ENCODE measurements around the gene HSPA9. TPM values are rescaled to one million over a fixed set of nuclear protein-coding genes. Genes with fewer than 3 reads are reported as not detected.

Gene HSPA9
- total RNA-seq, 4 donors from 2014 or later, result 152 to 221 (median 160) TPM

- H3K27ac ChIP-seq, result peak overlapping the region; percentile 95 to 99 (median 98)
- TF ChIP-seq CTCF (IDR thresholded peaks at IDR 0.05) (no peak), POLR2A (IDR thresholded peaks at IDR 0.05) (no peak)
- H3K4me1 ChIP-seq, result peaks cover 0 to 54% (median 23%) of the 10 kb centered on the region in 4 donors
- H3K27me3 ChIP-seq, result no peaks in the 10 kb centered on the region
- no peaks in the 10 kb centered on the region for H3K36me3 ChIP-seq
- no peaks in the 10 kb centered on the region for H3K9me3 ChIP-seq
- peak overlapping the region; percentile 79 to 95 (median 84) for H3K4me3 ChIP-seq
- no peak for DNase-seq
Observed at GRCh38 chr5:138541511-138542179, 33.6 kb downstream of the HSPA9 start.

- DNase-seq, result no peak
- H3K27ac ChIP-seq, result no peak overlapping the region
- no peaks in the 10 kb centered on the region for H3K36me3 ChIP-seq
- no peak overlapping the region for H3K4me3 ChIP-seq
- H3K9me3 ChIP-seq, result no peaks in the 10 kb centered on the region
- no peaks in the 10 kb centered on the region for H3K27me3 ChIP-seq
- TF ChIP-seq CTCF (IDR thresholded peaks at IDR 0.05) (no peak), POLR2A (IDR thresholded peaks at IDR 0.05) (no peak)
- H3K4me1 ChIP-seq, result peaks cover 0 to 41% (median 20%) of the 10 kb centered on the region in 4 donors
Observed at GRCh38 chr5:138539791-138540190, 35.4 kb downstream of the HSPA9 start.

GRCh38 chr5:138538943-138539627 is 36.1 kb downstream of the HSPA9 start:
- peaks cover 0 to 35% (median 13%) of the 10 kb centered on the region in 4 donors for H3K4me1 ChIP-seq
- no peaks in the 10 kb centered on the region for H3K36me3 ChIP-seq
- H3K4me3 ChIP-seq, result no peak overlapping the region
- no peak for DNase-seq
- H3K27me3 ChIP-seq, result no peaks in the 10 kb centered on the region
- H3K9me3 ChIP-seq, result no peaks in the 10 kb centered on the region
- TF ChIP-seq POLR2A (IDR thresholded peaks at IDR 0.05) (no peak), CTCF (IDR thresholded peaks at IDR 0.05) (no peak)
- H3K27ac ChIP-seq, result no peak overlapping the region

- no peaks in the 10 kb centered on the region for H3K36me3 ChIP-seq
- no peak overlapping the region for H3K27ac ChIP-seq
- no peak for TF ChIP-seq POLR2A (IDR thresholded peaks at IDR 0.05)
- TF ChIP-seq CTCF (IDR thresholded peaks at IDR 0.05), result peak in 3 of 6 experiments; percentile 15 to 25 (median 20)
- DNase-seq, result no peak
- H3K9me3 ChIP-seq, result no peaks in the 10 kb centered on the region
- peaks cover 0 to 33% (median 11%) of the 10 kb centered on the region in 4 donors for H3K4me1 ChIP-seq
- no peak overlapping the region for H3K4me3 ChIP-seq
- H3K27me3 ChIP-seq, result no peaks in the 10 kb centered on the region
Observed at GRCh38 chr5:138536665-138537315, 38.4 kb downstream of the HSPA9 start.

- H3K4me1 ChIP-seq, result peaks cover 0 to 27% (median 5%) of the 10 kb centered on the region in 4 donors
- no peaks in the 10 kb centered on the region for H3K36me3 ChIP-seq
- no peaks in the 10 kb centered on the region for H3K9me3 ChIP-seq
- H3K27me3 ChIP-seq, result no peaks in the 10 kb centered on the region
- no peak for TF ChIP-seq CTCF (IDR thresholded peaks at IDR 0.05)
- no peak for TF ChIP-seq POLR2A (IDR thresholded peaks at IDR 0.05)
- no peak for DNase-seq
- no peak overlapping the region for H3K4me3 ChIP-seq
- H3K27ac ChIP-seq, result no peak overlapping the region
Observed at GRCh38 chr5:138536215-138536614, 39.0 kb downstream of the HSPA9 start.
